PC-3 (cell line): ENCODE measurements around the gene DNAH10.

Experiments used
- CTCF ChIP-seq: fragments of 300-600 bp; sonication (generic); conservative IDR thresholded peaks from 2 replicates; pipeline ENCODE4 v1.5.1; 2017; ENCODE audit warnings: antibody characterized with exemption, low read depth, mild to moderate bottlenecking, low read length
- EZH2 ChIP-seq: fragments of 300-600 bp; sonication (generic); IDR thresholded peaks from one replicate; pipeline ENCODE4 v1.6.1; 2017; ENCODE audit warnings: antibody characterized with exemption, mild to moderate bottlenecking, low read length; ENCODE audit not compliant: unreplicated experiment
- EZH2phosphoT487 ChIP-seq: fragments of 300-600 bp; sonication (generic); IDR thresholded peaks from 2 replicates; pipeline ENCODE4 v1.6.1; 2018; ENCODE audit warnings: mild to moderate bottlenecking, antibody characterized with exemption, low read length, borderline replicate concordance

- TF ChIP-seq EZH2: no peak
- TF ChIP-seq CTCF: no peak
- TF ChIP-seq EZH2phosphoT487: no peak
These were observed 10.1 kb upstream of the DNAH10 start for GRCh38 chr12:123752046-123752445.
